ENCODE measurements around the gene LCMT2. TPM values are rescaled to one million over a fixed set of nuclear protein-coding genes. Genes with fewer than 3 reads are reported as not detected.

LCMT2 gene
- total and polyA plus RNA-seq, 2 of the 8 experiments (the other 6 are each of a cell fraction or from before 2014, with no cell fraction given), result 11.2 to 11.9 TPM

DNA sequence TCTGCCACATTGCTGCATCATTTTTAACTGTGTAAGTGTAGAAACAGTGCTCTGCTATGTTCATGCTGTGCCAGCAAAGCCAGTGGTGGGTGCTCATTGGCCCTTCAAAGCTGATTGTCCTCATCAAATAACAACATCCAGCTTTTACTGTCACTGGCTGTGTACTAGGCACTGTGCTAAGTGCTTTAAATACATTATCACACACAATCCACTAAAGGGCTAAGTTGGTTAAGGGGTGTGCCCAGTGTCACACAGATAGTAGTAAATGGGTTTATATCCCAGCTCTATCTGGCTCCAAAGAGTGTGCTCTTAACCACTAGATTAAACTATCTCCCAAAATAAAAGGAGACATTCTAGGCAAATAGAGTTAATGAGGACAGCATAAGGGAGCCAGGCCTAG, 48.2 kb upstream of the LCMT2 start:
- Histone ChIP-seq H4K5ac (ENCODE audit: insufficient read length, low read depth, low read length) (no peak overlapping the region), H3K79me2 (ENCODE audit: control insufficient read depth in 1 of 2, insufficient read depth in 2 of 2, low read length in 2 of 2) (no peaks in the 10 kb centered on the region), H3K4me2 (ENCODE audit: insufficient read depth in 1 of 2, low read depth in 2 of 2, low read length in 2 of 2) (no peak overlapping the region), H3K36me3 (ENCODE audit: control insufficient read depth in 2 of 4, insufficient read depth in 4 of 4, low read length in 3 of 4) (peaks cover 5 to 26% (median 15%) of the 10 kb centered on the region in 4 experiments; a peak in 6 of 8 replicates), H4K8ac (ENCODE audit: extremely low read depth, insufficient read depth, low read length) (no peak overlapping the region), H2BK15ac (ENCODE audit: low read length) (no peak overlapping the region), H3K4me1 (replicated peaks in 1 of 4; ENCODE audit: control insufficient read depth in 3 of 4, insufficient read depth in 4 of 4, low read length in 3 of 4) (no peaks in the 10 kb centered on the region), H3K14ac (ENCODE audit: insufficient read length) (no peak overlapping the region), H3K4me3 (ENCODE audit: extremely low read depth in 1 of 4, insufficient read depth in 2 of 4, low read depth in 3 of 4, low read length in 4 of 4) (no peak overlapping the region), H3K23me2 (ENCODE audit: low read depth, low read length) (no peaks in the 10 kb centered on the region), H2BK5ac (ENCODE audit: low read depth, low read length) (no peak overlapping the region), H2AK5ac (ENCODE audit: low read depth, low read length) (no peak overlapping the region), H3K9me3 (ENCODE audit: insufficient read depth in 2 of 2, low read depth in 1 of 2, low read length in 1 of 2) (no peaks in the 10 kb centered on the region), H3K23ac (ENCODE audit: insufficient read length) (no peak overlapping the region), H2BK120ac (replicated peaks; ENCODE audit: low read depth, low read length) (no peak overlapping the region), H2BK12ac (ENCODE audit: low read depth, low read length) (no peak overlapping the region), H3K79me1 (ENCODE audit: low read depth, low read length) (no peaks in the 10 kb centered on the region), H3K27ac (ENCODE audit: low read depth, low read length) (no peak overlapping the region), H3K4ac (replicated peaks; ENCODE audit: insufficient read length, low read depth, low read length) (no peak overlapping the region), H4K91ac (replicated peaks; ENCODE audit: insufficient read length, low read length) (no peak overlapping the region), H2AFZ (ENCODE audit: low read length) (no peak overlapping the region), H2BK20ac (ENCODE audit: low read length) (no peak overlapping the region), H3K56ac (replicated peaks; ENCODE audit: insufficient read length, low read depth, low read length) (no peak overlapping the region), H4K20me1 (replicated peaks in 1 of 2; ENCODE audit: control insufficient read depth in 1 of 2, insufficient read depth in 2 of 2, low read length in 2 of 2) (peaks cover 0 to 2% of the 10 kb centered on the region in 2 experiments), H3K27me3 (replicated peaks in 1 of 4; ENCODE audit: control insufficient read depth in 3 of 4, extremely low read depth in 1 of 4, insufficient read depth in 3 of 4, low read length in 3 of 4) (no peaks in the 10 kb centered on the region), H3K18ac (ENCODE audit: extremely low read depth, low read length) (no peak overlapping the region), H3K9ac (replicated peaks in 1 of 4; ENCODE audit: extremely low read depth in 1 of 4, low read depth in 3 of 4, low read length in 3 of 4) (no peak overlapping the region)
- CTCF ChIA-PET (ENCODE audit: partially characterized antibody), result no interaction called here
- POLR2A ChIA-PET (ENCODE audit: partially characterized antibody), result interaction anchor here (1.2 kb wide), 1 partner anchor 9 kb away, joined by 3 read pairs; no protein-coding TSS in a partner anchor
- FAIRE-seq (no peak), DNase-seq (ENCODE audit: low read depth in 1 of 2, low spot score in 2 of 2) (no peak)
- TF ChIP-seq KDM4A (IDR thresholded peaks at IDR 0.05; ENCODE audit: low read depth, low read length, severe bottlenecking) (no peak), FOSL1 (IDR thresholded peaks at IDR 0.05; ENCODE audit: insufficient read depth, low read depth, low read length) (no peak), TCF12 (IDR thresholded peaks at IDR 0.05; ENCODE audit: low read depth, low read length) (no peak), JUND (IDR thresholded peaks at IDR 0.05; ENCODE audit: low read length) (no peak), RBBP5 (IDR thresholded peaks at IDR 0.05; ENCODE audit: borderline replicate concordance, low read depth, low read length) (no peak), KDM5A (IDR thresholded peaks at IDR 0.05; ENCODE audit: low read length) (no peak), RNF2 (IDR thresholded peaks at IDR 0.05; ENCODE audit: borderline replicate concordance, low read depth, low read length, missing control alignments, poor library complexity, severe bottlenecking) (no peak), ASH2L (IDR thresholded peaks at IDR 0.05; ENCODE audit: low read length) (no peak), SP4 (IDR thresholded peaks at IDR 0.05; ENCODE audit: low read length) (no peak), CBX8 (IDR thresholded peaks at IDR 0.05; ENCODE audit: borderline replicate concordance, low read depth, low read length) (no peak), BACH1 (IDR thresholded peaks at IDR 0.05; ENCODE audit: low read length) (no peak), TAF1 (IDR thresholded peaks at IDR 0.05; ENCODE audit: low read depth, low read length) (no peak)
- TF ChIP-seq, protein P1, sequence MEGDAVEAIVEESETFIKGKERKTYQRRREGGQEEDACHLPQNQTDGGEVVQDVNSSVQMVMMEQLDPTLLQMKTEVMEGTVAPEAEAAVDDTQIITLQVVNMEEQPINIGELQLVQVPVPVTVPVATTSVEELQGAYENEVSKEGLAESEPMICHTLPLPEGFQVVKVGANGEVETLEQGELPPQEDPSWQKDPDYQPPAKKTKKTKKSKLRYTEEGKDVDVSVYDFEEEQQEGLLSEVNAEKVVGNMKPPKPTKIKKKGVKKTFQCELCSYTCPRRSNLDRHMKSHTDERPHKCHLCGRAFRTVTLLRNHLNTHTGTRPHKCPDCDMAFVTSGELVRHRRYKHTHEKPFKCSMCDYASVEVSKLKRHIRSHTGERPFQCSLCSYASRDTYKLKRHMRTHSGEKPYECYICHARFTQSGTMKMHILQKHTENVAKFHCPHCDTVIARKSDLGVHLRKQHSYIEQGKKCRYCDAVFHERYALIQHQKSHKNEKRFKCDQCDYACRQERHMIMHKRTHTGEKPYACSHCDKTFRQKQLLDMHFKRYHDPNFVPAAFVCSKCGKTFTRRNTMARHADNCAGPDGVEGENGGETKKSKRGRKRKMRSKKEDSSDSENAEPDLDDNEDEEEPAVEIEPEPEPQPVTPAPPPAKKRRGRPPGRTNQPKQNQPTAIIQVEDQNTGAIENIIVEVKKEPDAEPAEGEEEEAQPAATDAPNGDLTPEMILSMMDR (IDR thresholded peaks at IDR 0.05; ENCODE audit: control extremely low read depth in 1 of 3, insufficient read depth in 1 of 3, low read depth in 1 of 3, low read length in 3 of 3), result no peak

Data from H1 (cell line).